HUES64 (cell line): ENCODE results near the gene REEP5.
"Not testable (repeated sequence)": the region's sequence is repeated elsewhere in the genome, so short reads cannot be mapped to it uniquely, and the experiment has no call there.

ENCODE experiments used
- H3K27ac ChIP-seq: 2 replicates; pipeline ENCODE4 v1.7.0; 2013; ENCODE audit warnings: low read depth, low read length, inconsistent platforms
- H3K27me3 ChIP-seq: 2 replicates; pipeline ENCODE4 v1.6.1; 2013; ENCODE audit warnings: mild to moderate bottlenecking, low read length; ENCODE audit not compliant: insufficient read depth
- H3K36me3 ChIP-seq: 2 replicates; pipeline ENCODE4 v1.6.1; 2013; ENCODE audit warnings: mild to moderate bottlenecking, low read length; ENCODE audit not compliant: insufficient read depth
- H3K4me1 ChIP-seq: 2 replicates; pipeline ENCODE4 v1.6.1; 2013; ENCODE audit warnings: mild to moderate bottlenecking, low read length, moderate library complexity; ENCODE audit not compliant: insufficient read depth
- H3K4me3 ChIP-seq: 2 replicates; pipeline ENCODE4 v1.5.1; 2013; ENCODE audit warnings: mild to moderate bottlenecking, low read length, moderate library complexity
- H3K9ac ChIP-seq: 2 replicates; pipeline ENCODE4 v1.6.1; 2013; ENCODE audit warnings: mild to moderate bottlenecking, low read depth, low read length
- H3K9me3 ChIP-seq: 2 replicates; pipeline ENCODE4 v1.6.1; 2013; ENCODE audit warnings: low read depth, low read length; ENCODE audit not compliant: insufficient read depth
- WGBS: fragments of 150-250, 120-280 bp; methylation state at CpG from one replicate; pipeline ENCODE4 v1.1.7; 2013; ENCODE audit warnings: missing lambda C conversion rate; 5-methylcytosine and 5-hydroxymethylcytosine counted together

The REEP5 gene

GRCh38 chr5:112917453-112917995, 4.5 kb downstream of the REEP5 start:
- 95% methylated on average over 2 of the region's 2 CpGs for WGBS

GRCh38 chr5:112915831-112916230, 6.2 kb downstream of the REEP5 start:
- peaks cover 7% of the 10 kb centered on the region; the same call in 1 of the 2 replicates for H3K4me1 ChIP-seq
- H3K4me3 ChIP-seq, result no peak overlapping the region
- 98% methylated on average over 1 of the region's 1 CpG for WGBS
- H3K27ac ChIP-seq, result no peak overlapping the region
- no peaks in the 10 kb centered on the region for H3K27me3 ChIP-seq
- H3K9ac ChIP-seq, result no peak overlapping the region
- H3K9me3 ChIP-seq, result no peaks in the 10 kb centered on the region
- H3K36me3 ChIP-seq, result peaks cover 48% of the 10 kb centered on the region

More at GRCh38 chr5:112917453-112917995, 4.5 kb downstream of the REEP5 start:
- Histone ChIP-seq H3K9ac (no peak overlapping the region), H3K36me3 (peaks cover 48% of the 10 kb centered on the region), H3K27me3 (peaks cover 2% of the 10 kb centered on the region; the same call in 1 of the 2 replicates), H3K4me3 (no peak overlapping the region), H3K27ac (no peak overlapping the region), H3K9me3 (no peaks in the 10 kb centered on the region), H3K4me1 (peaks cover 10% of the 10 kb centered on the region; the same call in 1 of the 2 replicates)

GRCh38 chr5:112914584-112914983, 7.4 kb downstream of the REEP5 start:
- H3K36me3 ChIP-seq, result peaks cover 52% of the 10 kb centered on the region
- H3K27me3 ChIP-seq, result no peaks in the 10 kb centered on the region
- no peak overlapping the region for H3K27ac ChIP-seq
- H3K4me3 ChIP-seq, result no peak overlapping the region
- no peaks in the 10 kb centered on the region for H3K9me3 ChIP-seq
- no peak overlapping the region for H3K9ac ChIP-seq
- whole genome bisulfite sequencing, result 91% methylated on average over 4 of the region's 4 CpGs
- no peaks in the 10 kb centered on the region for H3K4me1 ChIP-seq

- Histone ChIP-seq H3K36me3 (peaks cover 31% of the 10 kb centered on the region; the same call in 1 of the 2 replicates), H3K27ac (no peak overlapping the region), H3K9ac (no peak overlapping the region), H3K4me3 (no peak overlapping the region), H3K27me3 (no peaks in the 10 kb centered on the region), H3K4me1 (no peaks in the 10 kb centered on the region), H3K9me3 (no peaks in the 10 kb centered on the region)
- 90% methylated on average over 1 of the region's 1 CpG for WGBS
Observed at GRCh38 chr5:112910529-112910928, 11.5 kb downstream of the REEP5 start.

GRCh38 chr5:112908854-112909253, 13.2 kb downstream of the REEP5 start:
- Histone ChIP-seq H3K27me3 (no peaks in the 10 kb centered on the region), H3K9me3 (no peaks in the 10 kb centered on the region), H3K27ac (no peak overlapping the region), H3K4me1 (no peaks in the 10 kb centered on the region), H3K9ac (no peak overlapping the region), H3K36me3 (peaks cover 24% of the 10 kb centered on the region; the same call in 1 of the 2 replicates), H3K4me3 (no peak overlapping the region)

GRCh38 chr5:112907166-112907631, 14.8 kb downstream of the REEP5 start:
- Histone ChIP-seq H3K27ac (no peak overlapping the region), H3K36me3 (peaks cover 27% of the 10 kb centered on the region)
- WGBS, result 92% methylated on average over 4 of the region's 4 CpGs

GRCh38 chr5:112906637-112907036, 15.4 kb downstream of the REEP5 start:
- H3K4me3 ChIP-seq, result no peak overlapping the region
- no peak overlapping the region for H3K27ac ChIP-seq
- whole genome bisulfite sequencing, result 99% methylated on average over 2 of the region's 3 CpGs
- no peak overlapping the region for H3K9ac ChIP-seq
- H3K4me1 ChIP-seq, result no peaks in the 10 kb centered on the region
- no peaks in the 10 kb centered on the region for H3K27me3 ChIP-seq
- no peaks in the 10 kb centered on the region for H3K9me3 ChIP-seq
- H3K36me3 ChIP-seq, result peaks cover 33% of the 10 kb centered on the region

More at GRCh38 chr5:112907166-112907631, 14.8 kb downstream of the REEP5 start:
- Histone ChIP-seq H3K9ac (no peak overlapping the region), H3K4me3 (no peak overlapping the region), H3K4me1 (no peaks in the 10 kb centered on the region), H3K27me3 (no peaks in the 10 kb centered on the region), H3K9me3 (no peaks in the 10 kb centered on the region)

GRCh38 chr5:112904996-112905395, 17.0 kb downstream of the REEP5 start:
- H3K27me3 ChIP-seq, H3K9ac ChIP-seq, H3K4me1 ChIP-seq, H3K27ac ChIP-seq, H3K9me3 ChIP-seq, H3K4me3 ChIP-seq: not testable (repeated sequence)
- H3K36me3 ChIP-seq, result peaks cover 42% of the 10 kb centered on the region
- 93% methylated on average over 3 of the region's 3 CpGs for WGBS

- H3K36me3 ChIP-seq, result peaks cover 51% of the 10 kb centered on the region
- H3K4me3 ChIP-seq, result no peak overlapping the region
- no peaks in the 10 kb centered on the region for H3K4me1 ChIP-seq
- no peaks in the 10 kb centered on the region for H3K27me3 ChIP-seq
- H3K9me3 ChIP-seq, result no peaks in the 10 kb centered on the region
- no peak overlapping the region for H3K27ac ChIP-seq
- 86% methylated on average over 2 of the region's 3 CpGs for WGBS
- no peak overlapping the region for H3K9ac ChIP-seq
Observed at GRCh38 chr5:112902561-112902960, 19.5 kb downstream of the REEP5 start.

GRCh38 chr5:112895682-112896081, 26.3 kb downstream of the REEP5 start:
- no peak overlapping the region for H3K27ac ChIP-seq
- H3K9ac ChIP-seq, result no peak overlapping the region
- no peak overlapping the region for H3K4me3 ChIP-seq
- H3K9me3 ChIP-seq, result no peaks in the 10 kb centered on the region
- H3K4me1 ChIP-seq, result no peaks in the 10 kb centered on the region
- H3K27me3 ChIP-seq, result no peaks in the 10 kb centered on the region
- H3K36me3 ChIP-seq, result peaks cover 62% of the 10 kb centered on the region
- 91% methylated on average over 3 of the region's 3 CpGs for WGBS

GRCh38 chr5:112892776-112893175, 29.3 kb downstream of the REEP5 start:
- WGBS, result 97% methylated on average over 11 of the region's 13 CpGs
- H3K27ac ChIP-seq, result no peak overlapping the region
- no peak overlapping the region for H3K9ac ChIP-seq
- no peaks in the 10 kb centered on the region for H3K27me3 ChIP-seq
- H3K9me3 ChIP-seq, result no peaks in the 10 kb centered on the region
- H3K36me3 ChIP-seq, result peaks cover 37% of the 10 kb centered on the region; the same call in 1 of the 2 replicates
- H3K4me3 ChIP-seq, result no peak overlapping the region
- H3K4me1 ChIP-seq, result no peaks in the 10 kb centered on the region

- not testable (repeated sequence) for H3K9ac ChIP-seq, H3K27me3 ChIP-seq
- WGBS, result 94% methylated on average over 8 of the region's 8 CpGs
Observed at GRCh38 chr5:112892066-112892465, 30.0 kb downstream of the REEP5 start.

More at GRCh38 chr5:112892066-112892465, 30.0 kb downstream of the REEP5 start:
- H3K36me3 ChIP-seq, result peaks cover 39% of the 10 kb centered on the region
- not testable (repeated sequence) for H3K9me3 ChIP-seq, H3K4me1 ChIP-seq, H3K27ac ChIP-seq, H3K4me3 ChIP-seq
